SK-N-SH treated with all-trans-retinoic acid at 6 μM for 48 hours (cell line): ENCODE data around the gene SLC15A1.

Experiments used
- OSR1 ChIP-seq: fragments of 250-450 bp; sonication (Bioruptor Pico); IDR thresholded peaks from 2 replicates; pipeline ENCODE4 v1.8.0; 2022; ENCODE audit warnings: moderate library complexity, mild to moderate bottlenecking, inconsistent platforms
- PATZ1 ChIP-seq: fragments of 250-450 bp; sonication (Bioruptor Pico); IDR thresholded peaks from 2 replicates; pipeline ENCODE4 v1.8.0; 2020; ENCODE audit warnings: mild to moderate bottlenecking, moderate library complexity, borderline replicate concordance
- SNAI2 ChIP-seq: fragments of 250-450 bp; sonication (Bioruptor Pico); IDR thresholded peaks from 2 replicates; pipeline ENCODE4 v1.5.0; 2020; ENCODE audit warnings: mild to moderate bottlenecking, moderate library complexity
- TSHZ2 ChIP-seq: fragments of 250-450 bp; sonication (Bioruptor Pico); IDR thresholded peaks from 2 replicates; pipeline ENCODE4 v1.5.0; 2020; ENCODE audit warnings: mild to moderate bottlenecking, moderate library complexity
- ZC3H10 ChIP-seq: fragments of 250-450 bp; sonication (Bioruptor Pico); IDR thresholded peaks from 2 replicates; pipeline ENCODE4 v1.5.1; 2021; ENCODE audit warnings: mild to moderate bottlenecking, moderate library complexity
- ZFP3 ChIP-seq: fragments of 250-450 bp; sonication (Bioruptor Pico); IDR thresholded peaks from 2 replicates; pipeline ENCODE4 v1.5.0; 2020; ENCODE audit warnings: mild to moderate bottlenecking, moderate library complexity
- ZFP30 ChIP-seq: fragments of 450-650 bp; formaldehyde crosslinking; IDR thresholded peaks from 2 replicates; pipeline ENCODE4 v1.5.0; 2022; ENCODE audit warnings: mild to moderate bottlenecking, moderate library complexity
- ZNF8 ChIP-seq: fragments of 450-650 bp; formaldehyde crosslinking; IDR thresholded peaks from 2 replicates; pipeline ENCODE4 v1.5.0; 2020; ENCODE audit warnings: mild to moderate bottlenecking, moderate library complexity

- TF ChIP-seq ZFP30 (CRISPR knock-in tag), result no peak
- TF ChIP-seq ZFP3 (CRISPR knock-in tag), result no peak
- TF ChIP-seq ZC3H10 (CRISPR knock-in tag), result no peak
- TF ChIP-seq PATZ1, result no peak
- no peak for TF ChIP-seq SNAI2 (CRISPR knock-in tag)
- TF ChIP-seq ZNF8, result no peak
- no peak for TF ChIP-seq TSHZ2
- no peak for TF ChIP-seq OSR1 (CRISPR knock-in tag)
Observed at GRCh38 chr13:98719527-98720250, 32.8 kb downstream of the SLC15A1 start.
